DND-41 (cell line): ENCODE measurements around the gene STK25.

Experiments used
- EZH2 ChIP-seq: IDR thresholded peaks from 3 replicates; pipeline ENCODE4 v1.6.1; 2012; ENCODE audit warnings: borderline replicate concordance, low read depth, mild to moderate bottlenecking, moderate library complexity, low read length, inconsistent platforms; ENCODE audit not compliant: severe bottlenecking
- TF ChIP-seq, protein P1 (sequence below): IDR thresholded peaks from 2 replicates; pipeline ENCODE4 v1.5.1; 2012; ENCODE audit warnings: borderline replicate concordance, low read length, moderate library complexity, mild to moderate bottlenecking; ENCODE audit not compliant: poor library complexity, severe bottlenecking; ENCODE audit errors: extremely low read depth

DNA sequence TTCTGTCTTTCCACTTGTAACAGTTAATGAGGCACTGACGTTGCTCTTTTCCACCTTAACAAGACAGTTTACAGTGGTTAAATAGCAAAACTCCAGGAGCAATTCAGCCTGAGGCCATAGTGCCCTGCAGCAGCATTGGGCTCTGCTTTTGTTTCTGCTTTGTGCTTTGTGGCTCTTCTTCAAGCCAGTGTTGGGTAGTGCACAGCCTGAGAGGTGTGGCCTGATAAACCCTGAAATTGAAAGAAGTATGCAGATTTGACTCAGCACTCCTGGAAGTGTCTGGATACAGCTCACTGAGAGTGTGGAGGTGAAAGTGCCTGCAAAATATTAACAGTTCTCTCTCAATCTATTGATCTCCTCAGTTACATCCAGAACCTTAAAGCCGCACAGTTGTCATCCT is 63.0 kb downstream of the STK25 start:
- TF ChIP-seq, protein P1, sequence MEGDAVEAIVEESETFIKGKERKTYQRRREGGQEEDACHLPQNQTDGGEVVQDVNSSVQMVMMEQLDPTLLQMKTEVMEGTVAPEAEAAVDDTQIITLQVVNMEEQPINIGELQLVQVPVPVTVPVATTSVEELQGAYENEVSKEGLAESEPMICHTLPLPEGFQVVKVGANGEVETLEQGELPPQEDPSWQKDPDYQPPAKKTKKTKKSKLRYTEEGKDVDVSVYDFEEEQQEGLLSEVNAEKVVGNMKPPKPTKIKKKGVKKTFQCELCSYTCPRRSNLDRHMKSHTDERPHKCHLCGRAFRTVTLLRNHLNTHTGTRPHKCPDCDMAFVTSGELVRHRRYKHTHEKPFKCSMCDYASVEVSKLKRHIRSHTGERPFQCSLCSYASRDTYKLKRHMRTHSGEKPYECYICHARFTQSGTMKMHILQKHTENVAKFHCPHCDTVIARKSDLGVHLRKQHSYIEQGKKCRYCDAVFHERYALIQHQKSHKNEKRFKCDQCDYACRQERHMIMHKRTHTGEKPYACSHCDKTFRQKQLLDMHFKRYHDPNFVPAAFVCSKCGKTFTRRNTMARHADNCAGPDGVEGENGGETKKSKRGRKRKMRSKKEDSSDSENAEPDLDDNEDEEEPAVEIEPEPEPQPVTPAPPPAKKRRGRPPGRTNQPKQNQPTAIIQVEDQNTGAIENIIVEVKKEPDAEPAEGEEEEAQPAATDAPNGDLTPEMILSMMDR = no peak
- TF ChIP-seq EZH2 = no peak
